ENCODE measurements around the gene KLHL11.

The KLHL11 gene

GRCh38 chr17:41811549-41812380 is 53.5 kb downstream of the KLHL11 start, which contains the start of gene P3H4:
Gene P3H4, minus strand, starts transcription at chr17:41811949. Its CDS starts 34 bp downstream, at chr17:41811915.
- H3K27ac ChIP-seq (ENCODE audit: low read length) = no peak within 1 kb of the TSS
- H3K9me3 ChIP-seq (ENCODE audit: insufficient read depth, low read length) = no peaks in the 10 kb centered on the region
- peak within 1 kb of the TSS; percentile 74 for H3K9ac ChIP-seq (ENCODE audit: low read length)
- peaks cover 12% of the 10 kb centered on the region for H3K27me3 ChIP-seq (ENCODE audit: low read depth, low read length)
- no peaks in the 10 kb centered on the region for H3K79me2 ChIP-seq (ENCODE audit: low read length)
- peak within 1 kb of the TSS; percentile 94 for H3K4me3 ChIP-seq (ENCODE audit: low read length)
- H2AFZ ChIP-seq (ENCODE audit: low read depth, low read length) = peak within 1 kb of the TSS; percentile 96
- TF ChIP-seq CTCF (IDR thresholded peaks at IDR 0.05; ENCODE audit: low read depth, low read length) (peak; percentile 40), EZH2phosphoT487 (IDR thresholded peaks at IDR 0.05; ENCODE audit: low read depth) (no peak)
- no peaks in the 10 kb centered on the region for H4K20me1 ChIP-seq (ENCODE audit: insufficient read depth, low read length)
- peaks cover 12% of the 10 kb centered on the region for H3K4me1 ChIP-seq (ENCODE audit: low read length)
- H3K36me3 ChIP-seq (replicated peaks; ENCODE audit: low read depth, low read length) = no peaks in the 10 kb centered on the region
- peak within 1 kb of the TSS; percentile 89 for H3K4me2 ChIP-seq (ENCODE audit: low read length)

GRCh38 chr17:41810659-41811548 is 54.3 kb downstream of the KLHL11 start:
- H3K9me3 ChIP-seq (ENCODE audit: insufficient read depth, low read length) = no peaks in the 10 kb centered on the region
- H4K20me1 ChIP-seq (ENCODE audit: insufficient read depth, low read length) = no peaks in the 10 kb centered on the region
- H3K36me3 ChIP-seq (replicated peaks; ENCODE audit: low read depth, low read length) = no peaks in the 10 kb centered on the region
- peak overlapping the region; percentile 74; the same call in 1 of the 2 replicates for H3K9ac ChIP-seq (ENCODE audit: low read length)
- peak overlapping the region; percentile 94 for H3K4me3 ChIP-seq (ENCODE audit: low read length)
- TF ChIP-seq CTCF (IDR thresholded peaks at IDR 0.05; ENCODE audit: low read depth, low read length) (no peak), EZH2phosphoT487 (IDR thresholded peaks at IDR 0.05; ENCODE audit: low read depth) (no peak)
- no peak overlapping the region for H2AFZ ChIP-seq (ENCODE audit: low read depth, low read length)
- peaks cover 12% of the 10 kb centered on the region for H3K4me1 ChIP-seq (ENCODE audit: low read length)
- peaks cover 12% of the 10 kb centered on the region for H3K27me3 ChIP-seq (ENCODE audit: low read depth, low read length)
- peak overlapping the region; percentile 89 for H3K4me2 ChIP-seq (ENCODE audit: low read length)
- H3K79me2 ChIP-seq (ENCODE audit: low read length) = no peaks in the 10 kb centered on the region
- no peak overlapping the region for H3K27ac ChIP-seq (ENCODE audit: low read length)

- H3K4me2 ChIP-seq (ENCODE audit: low read length) = no peak overlapping the region
- no peaks in the 10 kb centered on the region for H3K27me3 ChIP-seq (ENCODE audit: low read depth, low read length)
- H3K79me2 ChIP-seq (ENCODE audit: low read length) = no peaks in the 10 kb centered on the region
- H3K9ac ChIP-seq (ENCODE audit: low read length) = no peak overlapping the region
- H3K4me1 ChIP-seq (ENCODE audit: low read length) = peaks cover 18% of the 10 kb centered on the region
- H4K20me1 ChIP-seq (ENCODE audit: insufficient read depth, low read length) = no peaks in the 10 kb centered on the region
- H3K27ac ChIP-seq (ENCODE audit: low read length) = no peak overlapping the region
- H3K9me3 ChIP-seq (ENCODE audit: insufficient read depth, low read length) = no peaks in the 10 kb centered on the region
- H2AFZ ChIP-seq (ENCODE audit: low read depth, low read length) = no peak overlapping the region
- H3K4me3 ChIP-seq (ENCODE audit: low read length) = no peak overlapping the region
- TF ChIP-seq CTCF (IDR thresholded peaks at IDR 0.05; ENCODE audit: low read depth, low read length) (no peak), EZH2phosphoT487 (IDR thresholded peaks at IDR 0.05; ENCODE audit: low read depth) (no peak)
- H3K36me3 ChIP-seq (replicated peaks; ENCODE audit: low read depth, low read length) = no peaks in the 10 kb centered on the region
These were observed 58.4 kb downstream of the KLHL11 start for GRCh38 chr17:41806685-41807445.

All from OCI-LY3 (cell line).